RCC 7860 (cell line): Measurements from ENCODE around the gene MARCKSL1.
"Not testable (repeated sequence)": the region's sequence is repeated elsewhere in the genome, so short reads cannot be mapped to it uniquely, and the experiment has no call there.

ENCODE experiments used
- DNase-seq: peaks from one replicate; pipeline ENCODE4 v3.0.0-alpha.2; 2015; ENCODE audit warnings: low spot score
- FAIRE-seq: peaks from 2 replicates; lab custom pipeline; 2012; peaks lifted over from hg19 to GRCh38; lab: Jason Lieb, UNC

The MARCKSL1 gene

DNA sequence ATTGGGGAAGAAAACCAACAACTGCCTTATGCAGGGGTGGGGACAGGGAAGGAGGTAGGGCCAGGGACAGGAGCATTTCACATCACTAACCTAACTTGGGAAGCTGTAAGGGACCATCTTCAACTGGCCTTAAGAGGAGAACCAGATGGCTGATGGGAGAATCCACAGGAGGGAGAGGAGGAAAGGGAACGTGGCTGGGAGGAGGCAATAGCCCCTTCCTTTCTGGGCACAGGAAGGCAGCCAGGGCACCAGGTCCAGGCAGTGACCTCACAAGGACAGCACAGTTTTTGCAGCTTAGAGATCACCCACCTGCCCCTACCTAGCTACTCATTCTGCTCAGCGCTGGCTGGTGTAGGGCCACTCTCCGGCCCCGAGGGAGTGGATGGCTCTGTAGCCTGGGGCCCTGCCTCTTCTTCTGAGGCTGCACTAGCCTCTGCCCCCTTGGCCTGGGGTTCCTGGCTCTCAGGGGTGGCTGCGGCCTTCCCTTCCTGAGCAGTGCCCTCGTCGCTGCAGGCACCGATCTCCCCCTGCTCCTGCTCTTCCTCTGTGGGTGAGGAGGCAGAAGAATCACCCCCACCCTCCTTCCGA lies 1.7 kb downstream of the MARCKSL1 start:
- DNase-seq (no peak), FAIRE-seq (no peak)

DNA sequence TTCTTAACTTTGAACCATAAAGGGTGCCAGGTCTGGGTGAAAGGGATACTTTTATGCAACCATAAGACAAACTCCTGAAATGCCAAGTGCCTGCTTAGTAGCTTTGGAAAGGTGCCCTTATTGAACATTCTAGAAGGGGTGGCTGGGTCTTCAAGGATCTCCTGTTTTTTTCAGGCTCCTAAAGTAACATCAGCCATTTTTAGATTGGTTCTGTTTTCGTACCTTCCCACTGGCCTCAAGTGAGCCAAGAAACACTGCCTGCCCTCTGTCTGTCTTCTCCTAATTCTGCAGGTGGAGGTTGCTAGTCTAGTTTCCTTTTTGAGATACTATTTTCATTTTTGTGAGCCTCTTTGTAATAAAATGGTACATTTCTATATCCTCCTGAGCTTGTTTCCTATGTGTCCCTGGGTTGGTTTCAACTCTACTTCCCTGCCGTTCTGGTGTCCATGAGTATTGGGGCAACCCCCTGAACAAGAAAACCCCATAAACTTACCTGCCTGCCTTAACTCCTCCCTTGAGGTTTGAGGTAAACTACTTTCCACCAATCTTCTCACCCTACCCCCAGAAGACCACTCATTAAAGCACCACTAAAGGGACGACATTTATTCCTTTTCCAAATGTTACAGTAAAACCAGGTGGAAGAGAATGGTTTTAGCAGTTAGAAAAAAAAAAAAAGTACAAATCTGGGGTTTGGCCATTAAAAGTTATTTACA lies 2.6 kb downstream of the MARCKSL1 start:
- DNase-seq (no peak), FAIRE-seq (no peak)

DNA sequence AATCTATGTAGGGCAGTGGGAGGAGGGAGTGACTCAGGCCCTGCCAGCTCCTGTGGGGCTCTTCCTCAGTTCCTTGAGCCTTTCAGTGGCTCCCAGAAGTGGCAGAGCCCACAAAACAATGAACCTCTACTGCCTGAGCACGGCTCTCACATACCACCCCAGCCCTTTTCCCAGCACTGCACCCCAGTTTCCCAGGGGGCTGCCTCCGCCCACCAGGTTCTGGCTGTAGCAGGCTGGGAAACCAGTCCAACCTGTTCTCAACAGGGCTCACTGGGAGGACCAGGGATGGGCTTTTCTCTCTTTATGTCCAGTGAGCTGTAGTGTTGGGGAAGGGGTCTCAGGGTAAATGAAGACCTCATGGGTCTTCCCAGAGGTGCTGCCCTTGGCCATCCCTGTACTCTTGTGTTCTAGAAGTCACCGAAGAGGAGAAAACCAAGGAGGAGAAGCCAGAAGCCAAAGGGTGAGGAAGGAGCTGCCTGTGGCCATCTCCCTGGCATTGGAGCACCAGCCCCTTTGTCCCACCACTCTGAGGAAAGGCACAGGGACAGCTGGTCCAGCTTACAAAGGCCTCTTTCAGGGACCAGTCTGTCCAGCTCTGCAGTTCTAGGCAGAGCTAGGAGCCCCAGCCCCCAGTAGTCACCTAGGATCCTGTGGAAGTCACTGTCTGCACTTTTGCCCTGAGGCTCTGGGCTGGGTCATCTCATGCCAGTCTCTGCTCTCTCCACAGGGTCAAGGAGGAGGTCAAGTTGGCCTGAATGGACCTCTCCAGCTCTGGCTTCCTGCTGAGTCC lies 3.5 kb downstream of the MARCKSL1 start:
- DNase-seq, result no peak
- FAIRE-seq, result no peak

DNA sequence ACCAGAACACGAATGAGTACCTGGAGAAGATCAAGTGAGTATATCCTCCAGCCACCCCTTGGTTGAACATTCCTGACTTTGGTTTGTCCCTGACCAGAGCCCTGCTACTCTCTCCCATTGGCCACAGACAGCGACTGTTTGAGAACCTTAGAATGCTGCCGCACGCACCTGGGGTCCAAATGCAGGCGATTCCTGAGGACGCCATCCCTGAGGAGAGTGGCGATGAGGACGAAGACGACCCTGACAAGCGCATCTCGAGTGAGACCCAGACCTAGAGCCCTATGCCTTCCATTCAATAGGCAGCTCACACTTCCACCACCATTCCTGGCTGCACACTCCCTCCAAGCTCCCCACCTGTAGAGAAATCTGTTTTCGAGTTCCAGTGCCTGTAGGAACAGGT lies 4.5 kb downstream of the MARCKSL1 start:
- FAIRE-seq (no peak), DNase-seq (no peak)

DNA sequence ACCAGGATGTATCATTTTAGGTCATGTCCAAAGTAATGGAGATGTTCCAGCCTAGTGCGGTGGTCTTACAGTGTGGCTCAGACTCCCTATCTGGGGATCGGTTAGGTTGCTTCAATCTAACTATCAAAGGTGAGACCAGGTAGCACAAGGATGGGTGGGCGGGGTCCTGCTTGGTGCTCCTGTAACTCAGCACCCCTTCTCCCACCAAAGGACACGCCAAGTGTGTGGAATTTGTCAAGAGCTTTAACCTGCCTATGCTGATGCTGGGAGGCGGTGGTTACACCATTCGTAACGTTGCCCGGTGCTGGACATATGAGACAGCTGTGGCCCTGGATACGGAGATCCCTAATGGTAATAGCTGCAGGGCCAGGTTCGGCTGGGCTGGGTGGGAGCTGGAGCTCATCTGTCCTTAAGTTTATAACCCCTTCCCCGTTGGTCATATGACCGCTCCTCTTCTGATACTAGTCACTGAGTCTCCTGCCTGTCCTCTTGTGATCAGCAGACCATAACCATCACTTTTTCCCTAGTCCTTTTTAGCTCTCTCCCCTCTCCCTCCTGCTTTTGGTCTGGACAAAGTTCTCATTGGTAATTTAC lies 5.4 kb downstream of the MARCKSL1 start:
- no peak for FAIRE-seq
- no peak for DNase-seq

DNA sequence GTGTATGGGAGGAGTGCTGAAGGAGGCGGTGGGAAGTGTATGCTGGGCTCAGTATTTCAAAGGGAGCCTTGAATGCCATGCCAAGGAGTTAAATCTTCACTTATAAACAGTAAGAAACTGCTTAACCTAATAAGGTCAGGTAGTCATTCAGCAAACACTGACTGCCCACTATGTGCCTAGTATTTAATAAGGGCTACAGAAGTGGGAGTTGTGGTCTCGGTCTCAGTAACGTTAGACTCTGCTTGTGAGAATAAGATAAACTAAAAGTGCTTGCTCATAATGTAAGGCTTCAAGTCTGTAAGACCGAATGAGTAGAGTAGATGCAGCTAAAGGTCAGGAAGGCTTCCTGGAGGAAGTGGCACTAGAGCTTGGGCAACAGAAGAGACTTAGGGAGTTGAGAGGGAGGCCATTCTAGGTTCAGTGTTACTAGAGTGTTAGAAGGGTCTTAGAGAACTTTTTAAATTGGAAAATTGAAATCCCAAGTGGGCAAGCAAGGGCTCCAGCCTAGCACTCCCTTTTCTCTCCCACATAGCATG lies 6.0 kb downstream of the MARCKSL1 start:
- FAIRE-seq, result no peak
- DNase-seq, result no peak

DNA sequence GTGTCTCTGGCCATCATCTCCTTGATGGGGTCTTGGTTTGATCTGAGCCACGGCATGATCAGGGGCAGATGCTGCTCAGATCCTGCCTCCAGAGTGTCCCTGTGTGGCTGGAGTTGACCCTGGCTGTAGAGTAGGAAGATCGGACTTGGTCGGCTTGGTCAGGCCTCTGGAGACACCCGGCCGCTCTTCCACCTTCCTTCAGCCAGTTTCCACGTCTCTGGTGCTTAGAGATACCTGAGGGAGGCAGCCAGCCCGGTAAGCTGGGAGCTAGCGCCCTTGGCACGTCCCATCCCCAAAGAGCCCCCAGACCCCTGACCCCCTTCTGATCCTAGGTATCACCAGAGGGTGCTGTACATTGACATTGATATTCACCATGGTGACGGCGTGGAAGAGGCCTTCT lies 8.8 kb downstream of the MARCKSL1 start:
- DNase-seq (no peak), FAIRE-seq (no peak)

DNA sequence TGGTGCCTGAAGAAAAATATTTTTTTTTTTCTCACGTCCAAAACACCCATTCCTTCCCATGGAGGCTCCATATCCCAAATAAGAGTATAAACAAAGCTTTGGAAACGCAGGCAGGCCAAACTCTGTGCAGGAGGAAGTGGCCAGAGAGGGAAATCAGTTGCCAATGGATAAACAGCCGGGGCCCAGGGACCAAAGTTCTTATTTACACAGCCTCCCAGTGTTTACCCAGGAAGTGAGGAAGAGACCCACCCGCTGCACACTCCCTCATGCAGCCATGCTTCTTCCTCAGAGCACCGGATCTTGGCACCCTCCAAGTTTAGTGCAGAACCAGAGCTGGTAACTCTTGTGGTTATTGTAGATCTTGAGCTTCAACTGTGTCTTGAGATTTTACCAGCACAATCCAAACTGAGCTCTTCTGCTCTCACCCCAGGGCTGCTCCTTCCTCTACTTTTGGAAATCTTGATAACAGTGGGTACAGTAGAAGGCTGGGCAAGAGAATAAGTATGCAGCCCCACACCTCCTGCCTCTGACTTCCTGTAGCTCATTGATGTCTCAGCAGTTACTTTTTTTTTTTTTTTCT lies 14.2 kb downstream of the MARCKSL1 start:
- peak; percentile 15 for DNase-seq
- FAIRE-seq, result no peak

DNA sequence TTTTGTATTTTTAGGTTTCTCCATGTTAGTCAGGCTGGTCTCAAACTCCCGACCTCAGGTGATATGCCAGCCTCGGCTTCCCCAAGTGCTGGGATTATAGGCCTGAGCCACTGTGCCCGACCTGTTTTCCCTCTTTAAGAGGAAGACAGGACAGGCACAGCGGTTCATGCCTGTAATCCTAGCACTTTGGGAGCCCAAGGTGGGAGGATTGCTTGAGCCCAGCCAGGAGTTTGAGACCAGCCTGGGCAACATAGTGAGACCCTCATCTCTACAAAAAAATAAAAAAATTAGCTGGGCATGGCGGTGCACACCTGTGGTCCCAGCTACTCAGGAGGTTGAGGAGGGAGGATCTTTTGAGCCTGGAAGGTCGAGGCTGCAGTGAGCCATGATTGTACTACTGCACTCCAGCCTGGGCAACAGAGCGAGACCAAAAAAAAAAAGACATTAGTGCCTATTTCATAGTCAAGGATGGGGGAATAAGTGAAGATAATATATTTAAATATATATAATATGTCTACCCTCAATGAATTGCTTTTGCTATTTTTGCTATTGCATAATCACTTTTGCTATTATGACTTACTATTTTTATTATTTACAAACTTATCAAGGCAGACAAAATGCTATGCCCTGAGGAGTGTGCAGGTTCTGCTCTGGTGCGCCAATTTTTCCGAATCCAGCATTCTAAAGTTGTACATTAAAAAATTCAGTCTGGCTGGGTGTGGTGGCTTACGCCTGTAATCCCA lies 17.7 kb downstream of the MARCKSL1 start:
- FAIRE-seq (no peak), DNase-seq (no peak)

DNA sequence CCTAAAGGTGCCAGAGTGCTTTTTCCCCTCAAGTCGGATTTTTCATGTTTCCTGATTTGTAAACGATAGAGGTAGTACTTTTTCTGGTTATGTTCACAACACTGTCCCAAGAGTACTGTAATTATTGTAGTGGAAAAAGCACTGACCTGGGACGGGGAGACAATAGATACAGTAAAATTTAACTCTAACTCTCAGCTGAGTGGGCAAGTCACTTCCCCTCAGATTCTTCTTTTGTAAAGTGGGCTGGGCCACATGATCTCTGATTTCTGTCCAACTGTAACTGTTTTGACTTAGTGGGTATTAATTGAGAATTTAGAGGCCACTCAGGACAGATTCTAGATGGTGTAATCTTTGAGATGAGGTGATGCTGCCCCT lies 19.1 kb downstream of the MARCKSL1 start:
- DNase-seq (no peak), FAIRE-seq (no peak)

DNA sequence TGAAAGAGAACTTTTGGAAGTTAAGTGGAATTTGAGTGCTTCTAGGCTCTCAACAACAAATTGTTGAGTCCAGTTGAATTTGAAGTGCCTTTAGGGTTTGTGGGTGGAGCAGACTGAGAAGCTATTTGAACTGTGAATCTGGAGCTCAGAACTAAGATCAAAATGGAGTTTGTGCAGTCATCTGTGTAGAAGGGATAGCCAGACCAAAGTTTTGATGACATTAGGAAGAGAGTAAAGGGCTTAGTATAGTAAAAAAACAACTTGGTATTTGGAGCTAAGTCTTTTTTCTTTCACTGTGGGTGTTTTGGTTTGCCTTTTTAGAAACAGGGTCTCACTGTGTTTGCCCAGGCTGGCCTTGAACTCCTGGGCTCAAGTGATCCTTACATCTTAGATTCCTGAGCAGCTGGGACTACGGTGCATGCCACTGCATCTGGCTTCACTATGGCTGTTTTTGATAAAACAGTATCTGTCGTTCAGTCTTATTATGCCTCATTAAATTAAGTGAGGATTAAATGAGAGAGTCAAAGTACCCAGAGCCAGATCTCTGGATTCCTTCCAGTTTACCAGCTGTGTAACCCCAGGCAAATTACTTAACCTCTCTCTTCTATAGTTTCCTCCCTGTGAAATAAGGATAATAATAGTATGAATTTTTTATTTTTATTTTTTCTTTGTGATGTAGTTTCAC lies 24.2 kb downstream of the MARCKSL1 start:
- DNase-seq, result no peak
- FAIRE-seq, result no peak

DNA sequence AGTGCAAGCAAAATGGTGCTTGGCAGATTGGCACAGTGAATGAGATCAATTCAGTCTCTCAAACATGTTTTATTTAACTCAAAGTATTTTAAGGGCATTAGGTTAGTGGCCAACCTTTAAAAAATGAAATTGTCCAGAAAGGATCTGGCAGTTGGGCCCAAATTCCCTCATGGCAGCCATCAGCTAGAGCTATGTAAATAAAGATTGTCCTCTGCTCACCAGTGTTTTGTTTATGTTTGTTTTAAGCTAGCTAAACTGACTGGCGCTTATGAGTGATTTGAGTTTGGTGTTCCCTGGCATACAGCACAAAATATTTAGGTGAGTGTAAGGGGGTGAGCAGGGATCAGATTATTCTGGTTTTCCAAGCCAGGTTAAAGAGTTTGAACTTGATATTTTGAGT lies 26.1 kb downstream of the MARCKSL1 start:
- FAIRE-seq (no peak), DNase-seq (no peak)

DNA sequence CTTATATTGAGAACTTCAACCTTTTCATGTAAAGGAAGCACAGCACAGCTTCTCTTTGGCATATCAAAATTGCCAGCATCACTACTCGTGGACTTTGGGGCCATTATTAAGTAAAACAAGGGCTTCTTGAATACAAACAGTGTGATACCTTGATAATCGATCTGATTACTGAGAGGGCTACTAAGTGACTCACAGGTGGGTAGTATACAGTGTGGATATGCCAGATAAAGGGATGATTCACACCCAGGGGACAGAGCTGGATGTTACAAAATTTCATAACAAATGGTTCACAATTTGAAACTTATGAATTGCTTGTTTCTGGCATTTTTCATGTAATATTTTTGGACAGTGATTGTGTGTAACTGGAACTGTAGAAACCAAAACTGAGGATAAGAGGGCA lies 28.7 kb downstream of the MARCKSL1 start:
- DNase-seq, result no peak
- FAIRE-seq, result no peak

DNA sequence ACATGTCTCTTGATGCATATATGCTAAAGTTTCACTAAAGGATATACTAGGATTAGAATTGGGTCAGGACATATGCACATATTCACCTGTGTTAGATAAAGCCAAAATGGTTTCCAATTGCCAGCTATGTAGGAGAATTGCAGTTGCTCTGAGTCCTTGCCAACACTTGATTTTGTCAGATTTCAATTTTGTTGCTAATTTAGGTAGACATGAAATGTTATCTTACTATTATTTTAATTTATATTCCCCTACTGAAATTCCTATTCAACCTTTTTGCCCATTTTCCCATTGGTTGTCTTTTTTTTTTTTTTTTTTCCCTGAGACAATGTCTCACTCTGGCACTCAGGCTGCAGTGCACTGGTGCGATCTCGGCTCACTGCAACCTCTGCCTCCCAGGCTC lies 30.7 kb downstream of the MARCKSL1 start:
- DNase-seq, result no peak

DNA sequence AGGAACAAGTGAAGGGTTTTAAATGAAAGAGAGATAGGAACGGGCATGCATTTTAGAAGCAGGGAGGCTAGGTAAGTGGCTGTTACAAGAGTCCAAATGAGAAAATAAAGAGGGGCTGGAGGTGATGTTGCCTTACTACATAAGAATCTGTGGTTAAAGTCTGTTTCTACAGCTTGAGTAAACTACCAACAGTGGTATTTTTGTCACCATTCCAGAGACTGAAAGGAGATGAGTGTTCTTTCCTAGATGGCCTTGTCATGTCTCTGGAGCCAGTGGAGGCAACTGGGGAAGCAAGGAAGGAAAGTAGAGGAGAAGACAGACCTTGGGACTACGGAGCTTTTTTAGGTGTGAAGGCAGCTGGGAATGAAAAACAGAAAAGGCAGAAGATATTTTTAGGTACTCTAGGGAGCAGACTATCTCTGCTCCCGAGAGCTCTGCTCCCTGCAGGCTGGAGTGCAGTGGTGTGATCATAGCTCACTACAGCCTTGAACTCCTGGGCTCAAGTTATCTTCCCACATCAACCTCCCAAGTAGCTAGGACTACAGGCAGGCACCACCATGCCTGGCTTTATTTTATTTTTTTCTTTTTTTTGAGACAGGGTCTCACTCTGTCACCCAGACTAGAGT lies 31.9 kb downstream of the MARCKSL1 start:
- DNase-seq (no peak), FAIRE-seq (no peak)

More for the DNA sequence above, 30.7 kb downstream of the MARCKSL1 start:
- no peak for FAIRE-seq

DNA sequence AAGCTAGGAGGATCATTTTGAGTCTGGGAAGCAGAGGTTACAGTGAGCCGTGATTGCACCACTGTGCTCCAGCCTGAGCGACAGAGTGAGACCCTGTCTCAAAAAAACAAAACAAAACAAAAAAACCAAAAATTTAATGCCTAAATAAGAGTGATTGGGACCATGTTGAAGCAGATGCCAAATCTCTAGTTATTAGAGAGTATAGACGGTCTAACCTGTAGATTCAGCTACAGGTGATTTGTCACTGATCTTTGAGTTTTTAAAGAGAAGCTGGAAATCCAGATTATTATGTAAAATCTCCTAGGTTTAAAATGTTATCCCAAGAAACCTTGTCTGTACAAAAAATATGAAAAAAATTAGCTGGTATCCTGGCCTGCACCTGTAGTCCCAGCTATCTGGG lies 32.7 kb downstream of the MARCKSL1 start:
- FAIRE-seq (no peak), DNase-seq (no peak)

DNA sequence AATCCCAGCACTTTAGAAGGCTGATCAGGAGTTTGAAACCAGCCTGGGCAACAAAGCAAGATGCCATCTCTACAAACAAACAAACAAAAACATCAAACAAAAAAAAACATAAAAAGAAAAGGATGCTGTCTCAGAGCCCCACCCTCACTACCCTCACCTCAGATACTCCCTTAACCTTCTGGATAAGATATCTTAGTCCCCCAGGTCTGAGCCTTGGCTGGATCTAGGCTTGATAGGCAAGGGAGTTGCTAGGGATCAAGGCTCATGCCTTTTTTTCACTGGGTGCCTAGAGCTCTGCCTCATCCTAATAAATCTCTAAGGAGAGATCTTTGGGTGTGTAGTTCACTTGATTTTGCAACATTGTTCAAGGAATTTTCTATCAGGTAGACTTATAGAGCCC lies 36.7 kb downstream of the MARCKSL1 start:
- no peak for DNase-seq
- no peak for FAIRE-seq

DNA sequence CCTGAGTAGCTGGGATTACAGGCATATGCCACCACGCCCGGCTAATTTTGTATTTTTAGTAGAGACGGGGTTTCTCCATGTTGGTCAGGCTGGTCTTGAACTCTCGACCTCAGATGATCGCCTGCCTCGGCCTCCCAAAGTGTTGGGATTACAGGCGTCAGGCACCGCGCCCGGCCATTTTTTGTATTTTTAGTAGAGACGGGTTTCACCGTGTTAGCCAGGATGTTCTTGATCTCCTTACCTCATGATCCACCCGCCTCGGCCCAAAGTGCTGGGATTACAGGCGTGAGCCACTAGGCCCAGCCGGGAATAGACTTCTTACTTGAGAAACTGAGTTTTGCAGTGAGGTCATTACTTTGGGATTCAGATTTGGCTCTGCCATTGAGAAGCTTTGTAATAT lies 37.8 kb downstream of the MARCKSL1 start:
- FAIRE-seq, DNase-seq: not testable (repeated sequence)
